ENCODE measurements around the gene MAN2B1. TPM values are rescaled to one million over a fixed set of nuclear protein-coding genes. Genes with fewer than 3 reads are reported as not detected.
A peak's percentile ranks its signal among the peaks of the same experiment; 100 is the strongest.

The MAN2B1 gene
- total and polyA plus RNA-seq, 2 donors from 2014 or later = 63.9 to 90.5 TPM

- no peak for DNase-seq
- no peak for TF ChIP-seq CTCF (IDR thresholded peaks at IDR 0.05; ENCODE audit: borderline replicate concordance, extremely low read depth, insufficient read depth)
- no peak overlapping the region for H3K4me3 ChIP-seq (ENCODE audit: low read length in 3 of 3)
- peaks cover 0 to 5% (median 2%) of the 10 kb centered on the region in 3 donors for H3K36me3 ChIP-seq (ENCODE audit: control insufficient read depth in 2 of 3, insufficient read depth in 3 of 3, low read length in 3 of 3)
- intact Hi-C loops (cut with DNase I) = no loop called here
- H3K9me3 ChIP-seq (ENCODE audit: control insufficient read depth in 2 of 3, insufficient read depth in 1 of 3, low read length in 3 of 3) = no peaks in the 10 kb centered on the region
- no peak overlapping the region for H3K27ac ChIP-seq (ENCODE audit: low read depth in 2 of 2, low read length in 2 of 2)
- H3K9ac ChIP-seq (ENCODE audit: low read length in 3 of 3) = no peak overlapping the region
- peaks cover 0 to 5% (median 4%) of the 10 kb centered on the region in 3 donors for H3K4me1 ChIP-seq (ENCODE audit: control insufficient read depth in 2 of 3, insufficient read depth in 2 of 3, low read depth in 1 of 3, low read length in 3 of 3)
- H3K27me3 ChIP-seq (ENCODE audit: control insufficient read depth, insufficient read depth, low read length) = no peaks in the 10 kb centered on the region
- no peak for FAIRE-seq
These were observed 48.9 kb downstream of the MAN2B1 start for GRCh38 chr19:12617646-12618045.

- intact Hi-C loops (cut with DNase I) = no loop called here
- Histone ChIP-seq H3K9ac (ENCODE audit: low read length in 3 of 3) (peak overlapping the region; percentile 80 to 92 (median 87)), H3K27me3 (ENCODE audit: control insufficient read depth, insufficient read depth, low read length) (no peaks in the 10 kb centered on the region), H3K36me3 (ENCODE audit: control insufficient read depth in 2 of 3, insufficient read depth in 3 of 3, low read length in 3 of 3) (peaks cover 0 to 10% (median 4%) of the 10 kb centered on the region in 3 donors), H3K9me3 (ENCODE audit: control insufficient read depth in 2 of 3, insufficient read depth in 1 of 3, low read length in 3 of 3) (no peaks in the 10 kb centered on the region), H3K4me1 (ENCODE audit: control insufficient read depth in 2 of 3, insufficient read depth in 2 of 3, low read depth in 1 of 3, low read length in 3 of 3) (peaks cover 0 to 9% (median 2%) of the 10 kb centered on the region in 3 donors), H3K4me3 (ENCODE audit: low read length in 3 of 3) (peak overlapping the region; percentile 83 to 100 (median 97)), H3K27ac (ENCODE audit: low read depth in 2 of 2, low read length in 2 of 2) (peak overlapping the region; percentile 99 to 100)
- TF ChIP-seq CTCF (IDR thresholded peaks at IDR 0.05; ENCODE audit: borderline replicate concordance, extremely low read depth, insufficient read depth) = no peak
- FAIRE-seq = no peak
- peak; percentile 78 to 95 (median 88) for DNase-seq
These were observed 55.2 kb downstream of the MAN2B1 start for GRCh38 chr19:12611361-12611699.

- Histone ChIP-seq H3K4me1 (ENCODE audit: control insufficient read depth in 2 of 3, insufficient read depth in 2 of 3, low read depth in 1 of 3, low read length in 3 of 3) (peaks cover 0 to 9% (median 2%) of the 10 kb centered on the region in 3 donors), H3K27ac (ENCODE audit: low read depth in 2 of 2, low read length in 2 of 2) (peak within 1 kb of the TSS; percentile 99 to 100), H3K4me3 (ENCODE audit: low read length in 3 of 3) (peak within 1 kb of the TSS; percentile 83 to 100 (median 97)), H3K36me3 (ENCODE audit: control insufficient read depth in 2 of 3, insufficient read depth in 3 of 3, low read length in 3 of 3) (peaks cover 0 to 10% (median 4%) of the 10 kb centered on the region in 3 donors), H3K9me3 (ENCODE audit: control insufficient read depth in 2 of 3, insufficient read depth in 1 of 3, low read length in 3 of 3) (no peaks in the 10 kb centered on the region), H3K9ac (ENCODE audit: low read length in 3 of 3) (peak within 1 kb of the TSS; percentile 87 to 94 (median 92)), H3K27me3 (ENCODE audit: control insufficient read depth, insufficient read depth, low read length) (no peaks in the 10 kb centered on the region)
- peak; percentile 98 to 99 (median 99) for DNase-seq
- TF ChIP-seq CTCF (IDR thresholded peaks at IDR 0.05; ENCODE audit: borderline replicate concordance, extremely low read depth, insufficient read depth) = no peak
- intact Hi-C loops (cut with DNase I) = no loop called here
- peak; percentile 78 for FAIRE-seq
These were observed 55.8 kb downstream of the MAN2B1 start, which contains the start of the genes ZNF490 and ZNF791 for GRCh38 chr19:12610540-12611360. Gene ZNF490, minus strand, starts transcription at chr19:12610813. Its CDS starts 133 bp downstream, at chr19:12610680. Gene ZNF791, plus strand, starts transcription at chr19:12610920. Its CDS starts 160 bp downstream, at chr19:12611080.
